Measurements from ENCODE around the gene TRIM25. TPM values are rescaled to one million over a fixed set of nuclear protein-coding genes. Genes with fewer than 3 reads are reported as not detected.

The TRIM25 gene
- total RNA-seq, 1 donor from 2014 or later = 105 TPM

DNA sequence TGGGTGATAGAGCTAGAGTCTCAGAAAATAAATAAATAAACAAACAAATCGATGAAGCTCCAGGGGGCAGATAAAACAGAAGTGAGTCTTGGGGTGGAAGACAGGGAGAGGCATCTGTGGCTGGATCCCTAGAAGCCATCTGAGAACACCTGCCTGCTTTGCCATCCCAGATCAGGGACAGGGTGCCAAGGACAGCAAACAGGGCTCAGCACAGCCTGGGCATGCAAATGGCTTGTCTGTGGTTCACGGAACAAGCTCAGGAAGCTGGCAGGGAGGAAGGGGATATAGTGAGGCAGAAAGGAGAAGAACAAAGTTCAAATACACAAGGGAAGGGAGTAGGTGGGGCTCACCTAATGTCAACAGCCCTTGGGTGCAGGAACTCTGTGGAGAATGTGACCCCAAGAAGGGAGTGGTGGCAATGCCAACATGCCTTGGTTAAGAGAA, 27.5 kb downstream of the TRIM25 start:
- Mint-ChIP-seq H3K27me3 (ENCODE audit: low read depth, unreplicated experiment) (no peaks in the 10 kb centered on the region), H3K4me1 (ENCODE audit: low read depth, unreplicated experiment) (peaks cover 7% of the 10 kb centered on the region), H3K4me3 (ENCODE audit: unreplicated experiment) (no peak overlapping the region), H3K27ac (ENCODE audit: unreplicated experiment) (no peak overlapping the region), H3K9me3 (ENCODE audit: unreplicated experiment) (peaks cover 7% of the 10 kb centered on the region), H3K36me3 (ENCODE audit: low read depth, unreplicated experiment) (peaks cover 39% of the 10 kb centered on the region)
- Histone ChIP-seq H3K27me3 (ENCODE audit: insufficient read depth, low read length) (no peaks in the 10 kb centered on the region), H3K9ac (ENCODE audit: low read length) (no peak overlapping the region), H3K4me3 (ENCODE audit: insufficient read depth, low read depth, low read length) (no peak overlapping the region), H3K4me1 (ENCODE audit: insufficient read depth, low read length) (no peaks in the 10 kb centered on the region), H3K9me3 (ENCODE audit: insufficient read depth, low read depth, low read length) (peaks cover 3% of the 10 kb centered on the region), H3K27ac (ENCODE audit: low read depth, low read length) (no peak overlapping the region), H4K20me1 (ENCODE audit: insufficient read depth, low read length) (no peaks in the 10 kb centered on the region), H3K36me3 (ENCODE audit: insufficient read depth, low read length) (no peaks in the 10 kb centered on the region), H2AFZ (ENCODE audit: low read depth, low read length) (no peak overlapping the region), H3K4me2 (ENCODE audit: low read length) (no peak overlapping the region), H3K79me2 (ENCODE audit: insufficient read depth, low read length) (no peaks in the 10 kb centered on the region)
- no peak for FAIRE-seq
- DNase-seq (ENCODE audit: low read depth) = no peak
- TF ChIP-seq EZH2 (IDR thresholded peaks at IDR 0.05; ENCODE audit: insufficient read depth, low read length) = no peak
- TF ChIP-seq, protein P1, sequence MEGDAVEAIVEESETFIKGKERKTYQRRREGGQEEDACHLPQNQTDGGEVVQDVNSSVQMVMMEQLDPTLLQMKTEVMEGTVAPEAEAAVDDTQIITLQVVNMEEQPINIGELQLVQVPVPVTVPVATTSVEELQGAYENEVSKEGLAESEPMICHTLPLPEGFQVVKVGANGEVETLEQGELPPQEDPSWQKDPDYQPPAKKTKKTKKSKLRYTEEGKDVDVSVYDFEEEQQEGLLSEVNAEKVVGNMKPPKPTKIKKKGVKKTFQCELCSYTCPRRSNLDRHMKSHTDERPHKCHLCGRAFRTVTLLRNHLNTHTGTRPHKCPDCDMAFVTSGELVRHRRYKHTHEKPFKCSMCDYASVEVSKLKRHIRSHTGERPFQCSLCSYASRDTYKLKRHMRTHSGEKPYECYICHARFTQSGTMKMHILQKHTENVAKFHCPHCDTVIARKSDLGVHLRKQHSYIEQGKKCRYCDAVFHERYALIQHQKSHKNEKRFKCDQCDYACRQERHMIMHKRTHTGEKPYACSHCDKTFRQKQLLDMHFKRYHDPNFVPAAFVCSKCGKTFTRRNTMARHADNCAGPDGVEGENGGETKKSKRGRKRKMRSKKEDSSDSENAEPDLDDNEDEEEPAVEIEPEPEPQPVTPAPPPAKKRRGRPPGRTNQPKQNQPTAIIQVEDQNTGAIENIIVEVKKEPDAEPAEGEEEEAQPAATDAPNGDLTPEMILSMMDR (IDR thresholded peaks at IDR 0.05; ENCODE audit: insufficient read depth, low read depth, low read length) = no peak

DNA sequence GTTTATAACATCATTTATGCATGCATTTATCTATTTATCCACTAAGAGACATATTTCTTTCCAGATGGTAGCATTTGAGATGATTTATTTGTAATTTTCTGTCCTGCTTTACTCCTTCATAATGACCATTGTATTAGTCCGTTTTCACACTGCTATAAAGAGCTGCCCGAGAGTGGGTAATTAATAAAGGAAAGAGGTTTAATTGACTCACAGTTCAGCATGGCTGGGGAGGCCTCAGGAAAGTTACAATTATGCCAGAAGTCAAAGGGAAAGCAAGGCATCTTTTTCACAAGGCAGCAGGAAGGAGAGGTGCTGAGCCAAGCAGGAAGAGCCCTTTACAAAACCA, 28.6 kb downstream of the TRIM25 start:
- no peaks in the 10 kb centered on the region for H3K36me3 ChIP-seq (ENCODE audit: insufficient read depth, low read length)
- no peaks in the 10 kb centered on the region for H3K4me1 ChIP-seq (ENCODE audit: insufficient read depth, low read length)
- Mint-ChIP-seq H3K4me1 (ENCODE audit: low read depth, unreplicated experiment) (peaks cover 10% of the 10 kb centered on the region), H3K36me3 (ENCODE audit: low read depth, unreplicated experiment) (peaks cover 31% of the 10 kb centered on the region), H3K27ac (ENCODE audit: unreplicated experiment) (no peak overlapping the region), H3K4me3 (ENCODE audit: unreplicated experiment) (no peak overlapping the region), H3K27me3 (ENCODE audit: low read depth, unreplicated experiment) (no peaks in the 10 kb centered on the region), H3K9me3 (ENCODE audit: unreplicated experiment) (peaks cover 7% of the 10 kb centered on the region)
- no peak overlapping the region for H3K4me3 ChIP-seq (ENCODE audit: insufficient read depth, low read depth, low read length)
- H4K20me1 ChIP-seq (ENCODE audit: insufficient read depth, low read length) = no peaks in the 10 kb centered on the region
- FAIRE-seq (no peak), DNase-seq (ENCODE audit: low read depth) (no peak)
- TF ChIP-seq, protein P1 (IDR thresholded peaks at IDR 0.05; ENCODE audit: insufficient read depth, low read depth, low read length) = no peak
- TF ChIP-seq EZH2 (IDR thresholded peaks at IDR 0.05; ENCODE audit: insufficient read depth, low read length) = no peak
- H2AFZ ChIP-seq (ENCODE audit: low read depth, low read length) = no peak overlapping the region
- no peak overlapping the region for H3K9ac ChIP-seq (ENCODE audit: low read length)
- no peaks in the 10 kb centered on the region for H3K27me3 ChIP-seq (ENCODE audit: insufficient read depth, low read length)
- peaks cover 3% of the 10 kb centered on the region for H3K9me3 ChIP-seq (ENCODE audit: insufficient read depth, low read depth, low read length)
- no peaks in the 10 kb centered on the region for H3K79me2 ChIP-seq (ENCODE audit: insufficient read depth, low read length)
- H3K4me2 ChIP-seq (ENCODE audit: low read length) = no peak overlapping the region
- no peak overlapping the region for H3K27ac ChIP-seq (ENCODE audit: low read depth, low read length)

DNA sequence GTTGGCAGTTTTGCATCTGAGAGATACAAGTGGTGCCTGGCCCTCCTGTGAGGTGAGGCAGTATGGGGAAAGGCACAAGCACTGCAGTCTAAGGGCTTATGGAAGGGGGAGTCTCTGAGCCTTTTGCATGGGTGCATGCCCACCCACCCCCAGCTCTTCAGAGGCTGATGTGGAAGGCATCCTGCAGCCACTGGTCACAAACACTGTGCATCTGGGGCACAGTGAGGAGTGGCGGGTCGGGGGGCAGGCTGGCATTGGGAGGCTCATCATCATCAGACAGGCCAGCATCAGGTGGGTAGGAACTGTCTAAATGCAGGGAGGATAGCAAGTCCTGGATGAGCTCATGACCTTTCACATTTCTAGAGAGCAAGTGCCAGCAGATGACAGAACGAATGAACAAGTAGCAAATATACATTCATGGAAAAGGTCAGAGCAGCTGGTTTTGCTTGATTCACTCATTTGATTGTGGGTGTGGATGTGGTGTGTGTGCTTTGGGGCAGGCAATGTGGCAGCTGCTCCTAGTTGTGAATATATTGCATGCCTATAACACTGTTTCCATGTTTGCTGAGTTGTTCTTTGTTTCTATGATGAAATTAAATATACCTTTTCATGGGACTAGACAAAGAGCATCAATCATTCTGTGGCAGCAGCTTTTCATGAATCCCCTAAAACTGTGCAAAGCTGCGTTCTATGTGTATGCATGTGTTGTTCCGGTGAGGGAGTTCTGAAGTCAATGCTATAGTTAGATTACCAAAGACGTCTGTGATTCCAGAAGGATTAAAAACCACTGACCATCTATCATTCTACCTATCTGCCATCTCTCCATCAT, 29.2 kb downstream of the TRIM25 start:
- H3K27me3 ChIP-seq (ENCODE audit: insufficient read depth, low read length) = no peaks in the 10 kb centered on the region
- no peaks in the 10 kb centered on the region for H3K4me1 ChIP-seq (ENCODE audit: insufficient read depth, low read length)
- FAIRE-seq (no peak), DNase-seq (ENCODE audit: low read depth) (no peak)
- peaks cover 3% of the 10 kb centered on the region for H3K9me3 ChIP-seq (ENCODE audit: insufficient read depth, low read depth, low read length)
- H3K4me1 Mint-ChIP-seq (ENCODE audit: low read depth, unreplicated experiment) = peaks cover 10% of the 10 kb centered on the region
- no peak overlapping the region for H3K4me3 ChIP-seq (ENCODE audit: insufficient read depth, low read depth, low read length)
- TF ChIP-seq EZH2 (IDR thresholded peaks at IDR 0.05; ENCODE audit: insufficient read depth, low read length) = no peak
- TF ChIP-seq, protein P1 (IDR thresholded peaks at IDR 0.05; ENCODE audit: insufficient read depth, low read depth, low read length) = no peak
- H3K9ac ChIP-seq (ENCODE audit: low read length) = no peak overlapping the region
- H3K4me2 ChIP-seq (ENCODE audit: low read length) = no peak overlapping the region
- no peak overlapping the region for H3K4me3 Mint-ChIP-seq (ENCODE audit: unreplicated experiment)
- no peak overlapping the region for H3K27ac Mint-ChIP-seq (ENCODE audit: unreplicated experiment)
- no peak overlapping the region for H3K27ac ChIP-seq (ENCODE audit: low read depth, low read length)
- no peaks in the 10 kb centered on the region for H3K36me3 ChIP-seq (ENCODE audit: insufficient read depth, low read length)
- H2AFZ ChIP-seq (ENCODE audit: low read depth, low read length) = no peak overlapping the region
- H4K20me1 ChIP-seq (ENCODE audit: insufficient read depth, low read length) = no peaks in the 10 kb centered on the region
- H3K9me3 Mint-ChIP-seq (ENCODE audit: unreplicated experiment) = peaks cover 7% of the 10 kb centered on the region
- no peaks in the 10 kb centered on the region for H3K79me2 ChIP-seq (ENCODE audit: insufficient read depth, low read length)
- no peaks in the 10 kb centered on the region for H3K27me3 Mint-ChIP-seq (ENCODE audit: low read depth, unreplicated experiment)
- peaks cover 28% of the 10 kb centered on the region for H3K36me3 Mint-ChIP-seq (ENCODE audit: low read depth, unreplicated experiment)

Measured in astrocyte (in vitro differentiated cells and primary cell).